ENCODE data around the gene NACC2. TPM values are rescaled to one million over a fixed set of nuclear protein-coding genes. Genes with fewer than 3 reads are reported as not detected.

Gene NACC2
- total RNA-seq, 1 experiment from 2014 or later, result 62.0 TPM

Other genes with a start within 250 kb of the NACC2 start
- gene CAMSAP1, start 187.7 kb downstream of the NACC2 start, total RNA-seq (2021; ENCODE audit: unreplicated experiment), result 24.8 TPM
- 38.0 TPM for gene UBAC1, start 133.9 kb downstream of the NACC2 start, total RNA-seq (2021; ENCODE audit: unreplicated experiment)
- 34.0 TPM for gene TMEM250, start 23.6 kb upstream of the NACC2 start, total RNA-seq (2021; ENCODE audit: unreplicated experiment)
- gene LHX3, start 109.8 kb upstream of the NACC2 start, total RNA-seq (2021; ENCODE audit: unreplicated experiment), result 0.13 TPM
- gene QSOX2, start 150.5 kb upstream of the NACC2 start, total RNA-seq (2021; ENCODE audit: unreplicated experiment), result 40.0 TPM
- not detected for gene CCDC187, start 208.8 kb upstream of the NACC2 start, total RNA-seq (2021; ENCODE audit: unreplicated experiment)
- gene GPSM1, start 232.2 kb upstream of the NACC2 start, total RNA-seq (2021; ENCODE audit: unreplicated experiment), result 14.2 TPM